Measurements from ENCODE around the gene HDAC10.

HDAC10 gene, protein sequence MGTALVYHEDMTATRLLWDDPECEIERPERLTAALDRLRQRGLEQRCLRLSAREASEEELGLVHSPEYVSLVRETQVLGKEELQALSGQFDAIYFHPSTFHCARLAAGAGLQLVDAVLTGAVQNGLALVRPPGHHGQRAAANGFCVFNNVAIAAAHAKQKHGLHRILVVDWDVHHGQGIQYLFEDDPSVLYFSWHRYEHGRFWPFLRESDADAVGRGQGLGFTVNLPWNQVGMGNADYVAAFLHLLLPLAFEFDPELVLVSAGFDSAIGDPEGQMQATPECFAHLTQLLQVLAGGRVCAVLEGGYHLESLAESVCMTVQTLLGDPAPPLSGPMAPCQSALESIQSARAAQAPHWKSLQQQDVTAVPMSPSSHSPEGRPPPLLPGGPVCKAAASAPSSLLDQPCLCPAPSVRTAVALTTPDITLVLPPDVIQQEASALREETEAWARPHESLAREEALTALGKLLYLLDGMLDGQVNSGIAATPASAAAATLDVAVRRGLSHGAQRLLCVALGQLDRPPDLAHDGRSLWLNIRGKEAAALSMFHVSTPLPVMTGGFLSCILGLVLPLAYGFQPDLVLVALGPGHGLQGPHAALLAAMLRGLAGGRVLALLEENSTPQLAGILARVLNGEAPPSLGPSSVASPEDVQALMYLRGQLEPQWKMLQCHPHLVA

DNA sequence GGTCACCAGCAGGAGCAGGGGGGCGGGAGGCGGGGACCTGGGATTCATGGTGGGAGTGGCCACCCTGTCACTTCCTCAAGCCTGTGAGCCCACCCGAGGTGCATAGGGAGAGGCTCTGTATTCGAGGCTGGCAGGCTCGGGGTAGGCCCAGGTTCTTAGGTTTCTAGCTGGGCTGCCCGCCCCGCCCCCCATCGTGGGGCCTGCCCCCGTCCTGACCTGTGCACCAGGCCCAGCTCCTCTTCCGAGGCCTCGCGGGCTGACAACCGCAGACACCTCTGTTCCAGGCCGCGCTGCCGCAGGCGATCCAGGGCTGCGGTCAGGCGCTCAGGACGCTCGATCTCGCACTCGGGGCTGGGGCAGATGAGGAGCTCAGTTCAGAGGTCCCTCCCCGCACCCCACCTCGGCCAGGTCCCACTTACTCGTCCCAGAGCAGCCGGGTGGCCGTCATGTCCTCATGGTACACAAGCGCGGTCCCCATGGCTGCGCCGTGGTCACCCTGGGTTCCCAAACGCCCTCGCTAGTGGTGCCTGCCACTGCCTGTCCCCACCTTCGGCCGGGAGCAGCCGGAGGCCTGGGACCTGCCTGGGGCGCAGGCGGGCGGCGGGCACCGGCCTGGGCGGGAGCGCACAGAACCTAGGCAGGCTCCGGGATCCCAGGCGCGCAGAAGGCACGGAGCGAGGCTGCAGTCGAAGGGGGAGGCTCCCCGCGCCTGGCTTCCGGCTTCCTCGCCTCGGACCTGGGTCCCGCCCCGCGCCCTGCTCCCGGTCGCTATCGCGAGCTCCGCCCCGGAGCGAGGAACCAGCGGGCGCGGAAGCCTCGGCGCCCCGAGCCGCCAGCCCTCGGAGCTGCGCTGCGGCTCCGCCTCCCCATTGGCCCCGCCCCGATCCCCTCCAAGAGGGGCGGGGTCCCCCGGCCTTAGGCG is at the start of gene HDAC10:
Gene HDAC10, minus strand, starts transcription at position 711 of the 922 bp plus-strand sequence. Its CDS starts 233 bp downstream, at position 478.
- H3K27me3 Mint-ChIP-seq (ENCODE audit: low read depth, poor library complexity), result no peaks in the 10 kb centered on the region
- TF ChIP-seq, protein P1, sequence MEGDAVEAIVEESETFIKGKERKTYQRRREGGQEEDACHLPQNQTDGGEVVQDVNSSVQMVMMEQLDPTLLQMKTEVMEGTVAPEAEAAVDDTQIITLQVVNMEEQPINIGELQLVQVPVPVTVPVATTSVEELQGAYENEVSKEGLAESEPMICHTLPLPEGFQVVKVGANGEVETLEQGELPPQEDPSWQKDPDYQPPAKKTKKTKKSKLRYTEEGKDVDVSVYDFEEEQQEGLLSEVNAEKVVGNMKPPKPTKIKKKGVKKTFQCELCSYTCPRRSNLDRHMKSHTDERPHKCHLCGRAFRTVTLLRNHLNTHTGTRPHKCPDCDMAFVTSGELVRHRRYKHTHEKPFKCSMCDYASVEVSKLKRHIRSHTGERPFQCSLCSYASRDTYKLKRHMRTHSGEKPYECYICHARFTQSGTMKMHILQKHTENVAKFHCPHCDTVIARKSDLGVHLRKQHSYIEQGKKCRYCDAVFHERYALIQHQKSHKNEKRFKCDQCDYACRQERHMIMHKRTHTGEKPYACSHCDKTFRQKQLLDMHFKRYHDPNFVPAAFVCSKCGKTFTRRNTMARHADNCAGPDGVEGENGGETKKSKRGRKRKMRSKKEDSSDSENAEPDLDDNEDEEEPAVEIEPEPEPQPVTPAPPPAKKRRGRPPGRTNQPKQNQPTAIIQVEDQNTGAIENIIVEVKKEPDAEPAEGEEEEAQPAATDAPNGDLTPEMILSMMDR (IDR thresholded peaks at IDR 0.05), result no peak
- no peaks in the 10 kb centered on the region for H3K9me3 Mint-ChIP-seq
- H3K4me3 Mint-ChIP-seq, result peak within 1 kb of the TSS; percentile 77
- no peaks in the 10 kb centered on the region for H3K36me3 Mint-ChIP-seq (ENCODE audit: low read depth)
- peak; percentile 87 for DNase-seq
- H3K4me1 Mint-ChIP-seq, result peaks cover 20% of the 10 kb centered on the region
- no peak within 1 kb of the TSS for H3K27ac Mint-ChIP-seq

DNA sequence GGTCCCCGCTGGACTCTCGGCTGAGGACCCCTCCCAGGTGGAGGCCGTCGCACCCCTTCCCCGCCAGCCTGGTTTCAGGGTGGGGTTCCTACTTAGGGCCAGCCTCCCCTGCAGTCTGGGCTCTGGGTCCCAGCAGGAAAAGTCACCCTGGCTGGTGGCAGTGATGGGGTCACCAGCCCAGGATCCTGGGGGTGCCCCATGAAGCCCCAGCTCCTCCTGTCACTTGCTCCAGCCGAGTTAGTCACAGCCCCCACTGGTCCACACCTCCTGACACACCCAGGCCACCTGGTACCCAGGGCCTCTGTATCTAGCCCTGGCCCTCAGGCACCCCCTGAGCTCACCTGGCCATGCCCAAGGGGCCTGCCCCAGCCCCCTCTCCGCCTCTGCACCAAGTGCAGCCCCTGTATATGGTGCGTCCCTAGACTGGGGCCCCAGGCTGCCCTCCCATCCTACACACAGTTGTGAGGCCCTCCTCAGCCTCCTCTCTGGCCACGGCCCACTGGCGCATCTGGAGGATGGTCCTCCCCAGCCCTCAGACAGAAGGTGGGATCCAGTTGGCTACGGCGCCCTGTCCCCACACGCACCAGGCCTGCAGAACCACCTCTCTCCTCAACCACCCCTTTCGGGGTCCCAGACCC is 49.7 kb upstream of the HDAC10 start:
- peaks cover 9% of the 10 kb centered on the region for H3K27me3 Mint-ChIP-seq (ENCODE audit: low read depth, poor library complexity)
- H3K4me1 Mint-ChIP-seq, result peaks cover 55% of the 10 kb centered on the region
- no peak overlapping the region for H3K27ac Mint-ChIP-seq
- TF ChIP-seq, protein P1 (IDR thresholded peaks at IDR 0.05), result no peak
- H3K9me3 Mint-ChIP-seq, result no peaks in the 10 kb centered on the region
- no peaks in the 10 kb centered on the region for H3K36me3 Mint-ChIP-seq (ENCODE audit: low read depth)
- no peak for DNase-seq
- peak overlapping the region; percentile 44 for H3K4me3 Mint-ChIP-seq

DNA sequence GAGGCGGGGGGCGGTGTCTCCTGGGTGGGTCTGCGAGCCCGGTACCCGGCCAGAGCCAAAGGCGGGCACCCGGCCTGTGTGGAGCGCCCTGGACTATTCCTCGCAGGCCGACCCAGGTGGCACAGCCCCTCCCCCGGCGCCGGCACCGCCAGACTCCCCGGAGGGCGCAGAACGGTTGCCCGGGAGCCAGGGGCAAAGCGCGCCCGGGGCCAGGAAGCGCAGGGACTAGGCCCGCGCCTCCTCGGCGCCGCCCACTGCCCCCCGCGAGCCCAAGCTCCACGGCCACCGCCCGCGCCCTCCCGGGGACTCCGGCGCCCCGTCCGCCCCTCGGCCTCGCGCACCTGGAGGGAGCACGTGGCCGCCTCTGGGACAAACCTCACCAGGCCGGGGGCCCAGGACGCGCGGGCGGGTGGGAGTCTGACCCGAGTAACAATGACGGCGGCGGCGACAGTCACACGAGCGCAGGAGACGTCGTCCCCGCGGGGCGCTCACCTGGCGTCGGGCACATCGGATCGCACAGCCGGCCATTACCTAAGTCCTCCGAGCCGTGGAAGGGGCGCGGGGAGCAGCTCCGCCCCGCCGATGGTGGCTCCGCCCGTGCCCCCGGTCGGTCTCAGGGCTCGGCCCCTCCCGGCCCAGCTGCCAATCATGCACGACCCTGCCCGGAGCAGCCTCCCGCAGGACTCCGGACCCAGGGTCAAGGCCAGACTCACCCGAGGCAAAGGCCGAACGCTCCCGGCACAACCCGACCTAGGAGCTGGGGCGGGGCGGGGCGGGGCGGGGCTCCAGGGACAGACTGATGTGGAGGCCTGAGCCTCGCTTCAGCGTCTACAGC is 48.9 kb upstream of the HDAC10 start:
- no peak overlapping the region for H3K4me3 Mint-ChIP-seq
- H3K4me1 Mint-ChIP-seq, result peaks cover 52% of the 10 kb centered on the region

DNA sequence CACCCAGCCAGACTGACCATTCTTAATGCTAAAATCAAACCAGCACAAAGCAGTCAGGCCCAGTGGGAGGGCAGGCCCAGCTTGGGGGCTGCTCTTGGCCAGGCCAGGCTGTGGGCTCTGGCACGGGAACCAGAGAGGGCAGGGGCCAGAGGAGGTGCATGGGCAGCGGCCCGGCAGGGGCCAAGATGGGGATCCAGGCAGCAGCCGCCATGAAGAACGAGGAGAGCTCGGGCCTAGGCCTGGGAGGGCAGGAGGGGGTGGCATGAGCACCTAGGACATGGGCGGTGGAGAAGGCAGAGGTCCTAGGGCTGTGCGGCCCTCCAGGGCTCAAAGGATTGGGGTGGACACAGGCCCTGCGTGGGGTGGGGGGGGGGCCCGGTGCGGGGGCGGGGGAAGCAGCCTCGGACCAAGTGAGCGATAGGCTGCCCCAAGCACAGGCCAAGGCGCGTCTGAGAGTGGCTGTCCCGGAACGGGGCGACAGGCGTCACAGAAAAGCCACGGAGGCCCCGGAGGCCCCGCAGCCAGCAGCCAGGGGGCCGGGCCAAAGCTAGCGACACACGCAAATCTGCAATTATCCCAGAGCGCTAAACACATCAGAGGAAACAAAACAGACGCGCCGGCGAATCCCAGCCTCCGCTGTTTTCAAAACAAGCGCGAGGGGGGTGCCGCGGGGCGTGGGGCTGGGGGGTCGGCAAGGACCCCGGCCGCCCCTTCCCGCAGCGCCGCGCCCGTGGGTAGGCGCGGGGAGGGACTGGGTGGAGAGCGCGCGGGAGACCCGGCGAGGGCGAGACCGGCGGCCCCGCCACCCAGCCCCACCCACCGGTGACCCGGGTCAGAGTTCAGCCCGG is 48.1 kb upstream of the HDAC10 start:
- TF ChIP-seq, protein P1 (IDR thresholded peaks at IDR 0.05), result no peak
- no peak for DNase-seq
- H3K27ac Mint-ChIP-seq, result no peak overlapping the region
- H3K4me3 Mint-ChIP-seq, result peak overlapping the region; percentile 52
- peaks cover 9% of the 10 kb centered on the region for H3K27me3 Mint-ChIP-seq (ENCODE audit: low read depth, poor library complexity)
- H3K9me3 Mint-ChIP-seq, result no peaks in the 10 kb centered on the region
- peaks cover 4% of the 10 kb centered on the region for H3K36me3 Mint-ChIP-seq (ENCODE audit: low read depth)
- H3K4me1 Mint-ChIP-seq, result peaks cover 50% of the 10 kb centered on the region

More for the DNA sequence above, 48.9 kb upstream of the HDAC10 start:
- TF ChIP-seq, protein P1 (IDR thresholded peaks at IDR 0.05), result no peak
- peak; percentile 75 for DNase-seq
- peaks cover 9% of the 10 kb centered on the region for H3K27me3 Mint-ChIP-seq (ENCODE audit: low read depth, poor library complexity)
- H3K9me3 Mint-ChIP-seq, result no peaks in the 10 kb centered on the region
- peaks cover 4% of the 10 kb centered on the region for H3K36me3 Mint-ChIP-seq (ENCODE audit: low read depth)
- no peak overlapping the region for H3K27ac Mint-ChIP-seq
